CD4-positive, alpha-beta T cell (primary cell): ENCODE results near the gene ZSCAN1. TPM values are rescaled to one million over a fixed set of nuclear protein-coding genes. Genes with fewer than 3 reads are reported as not detected.

ENCODE experiments used
- ATAC-seq: fragments of 200-7000 bp; cut with Tn5 transposase; one replicate; pipeline ENCODE4 v1.10.0; 2022; ENCODE audit warnings: mild to moderate bottlenecking; ENCODE audit not compliant: poor library complexity
- CTCF ChIA-PET: fragments of 350-600 bp; sonication (Branson Sonifier 250); formaldehyde crosslinking; loops from one replicate; lab custom pipeline; 2021; ENCODE audit warnings: antibody characterized with exemption, inconsistent platforms; lab: Charles Lee
- POLR2A ChIA-PET: fragments of 350-600 bp; sonication (Branson Sonifier 250); formaldehyde crosslinking; loops from one replicate; lab custom pipeline; 2021; ENCODE audit warnings: antibody characterized with exemption, inconsistent platforms; lab: Charles Lee
- DNase-seq, 14 experiments: peaks; one replicate each; pipeline ENCODE4 v3.0.0-alpha.2; 2013 to 2020; ENCODE audit warnings: mixed read lengths in 2 of 14
- H3K27ac ChIP-seq, 2 donors: one replicate each; pipeline versions ENCODE4 v1.5.1 to v1.7.0; 2013; ENCODE audit warnings: low read length in 2 of 2, low read depth in 1 of 2, mild to moderate bottlenecking in 1 of 2
- H3K27me3 ChIP-seq, 2 experiments: 1 replicate in 1 of 2; 2 replicates in 1 of 2; pipeline versions ENCODE4 v1.6.1 to v1.7.0; 2013; ENCODE audit warnings: low read length in 2 of 2, control low read depth in 1 of 2, mild to moderate bottlenecking in 1 of 2, moderate library complexity in 1 of 2; ENCODE audit not compliant: insufficient read depth in 2 of 2, control insufficient read depth in 1 of 2
- H3K36me3 ChIP-seq: one replicate; pipeline ENCODE4 v1.6.1; 2013; ENCODE audit warnings: low read length, control low read depth; ENCODE audit not compliant: insufficient read depth
- H3K4me1 ChIP-seq: one replicate; pipeline ENCODE4 v1.6.1; 2013; ENCODE audit warnings: low read length, control low read depth; ENCODE audit not compliant: insufficient read depth
- H3K4me3 ChIP-seq: one replicate; pipeline ENCODE4 v1.5.1; 2013; ENCODE audit warnings: mild to moderate bottlenecking, low read length, moderate library complexity
- H3K9me3 ChIP-seq, 2 experiments: 1 replicate in 1 of 2; 2 replicates in 1 of 2; pipeline versions ENCODE4 v1.6.1 to v1.7.0; 2013; ENCODE audit warnings: low read length in 2 of 2, mild to moderate bottlenecking in 2 of 2, control low read depth in 1 of 2, moderate library complexity in 1 of 2; ENCODE audit not compliant: control insufficient read depth in 1 of 2, insufficient read depth in 1 of 2
- H3K27ac Mint-ChIP-seq: one replicate; pipeline ENCODE4 v1.8.0; 2020; ENCODE audit warnings: mixed read lengths
- H3K27me3 Mint-ChIP-seq: one replicate; pipeline ENCODE4 v1.8.0; 2021; ENCODE audit warnings: mixed read lengths
- H3K36me3 Mint-ChIP-seq: one replicate; pipeline ENCODE4 v1.8.0; 2021; ENCODE audit warnings: low read depth, mixed read lengths
- H3K4me1 Mint-ChIP-seq: one replicate; pipeline ENCODE4 v1.8.0; 2021; ENCODE audit warnings: low read depth, mixed read lengths
- H3K4me3 Mint-ChIP-seq: one replicate; pipeline ENCODE4 v1.8.0; 2020; ENCODE audit warnings: mild to moderate bottlenecking, mixed read lengths
- H3K9me3 Mint-ChIP-seq: one replicate; pipeline ENCODE4 v1.8.0; 2020; ENCODE audit warnings: mixed read lengths
- CTCF ChIP-seq: fragments of 200-600 bp; IDR thresholded peaks from one replicate; pipeline ENCODE4 v1.8.0; 2022; ENCODE audit warnings: antibody characterized with exemption, mild to moderate bottlenecking
- intact Hi-C, 2 experiments: fragments of 100-400 bp; cut with DNase I in 1 of 2; cut with micrococcal nuclease in 1 of 2; formaldehyde crosslinking; loops; one replicate each; pipeline versions ENCODE4 v1.15.1 to v1.9.0; 2023 to 2025; cut with DNase I, micrococcal nuclease
- total RNA-seq, 174 experiments: library from RNA in 2 of 174; stranded (reverse) in 2 of 174; gene quantifications; one replicate each; pipeline ENCODE4 v1.2.3 and lab custom pipeline; 2021 to 2026

The ZSCAN1 gene
- total RNA-seq, 2 experiments from 2014 or later = not detected

GRCh38 chr19:58040751-58041525, 7.1 kb downstream of the ZSCAN1 start:
- Histone ChIP-seq H3K4me1 (no peaks in the 10 kb centered on the region), H3K27ac (no peak overlapping the region), H3K9me3 (peaks cover 61 to 96% of the 10 kb centered on the region in 2 experiments), H3K27me3 (peaks cover 0 to 4% of the 10 kb centered on the region in 2 experiments), H3K4me3 (no peak overlapping the region), H3K36me3 (no peaks in the 10 kb centered on the region)
- CTCF ChIA-PET = no interaction called here
- H3K27ac Mint-ChIP-seq = no peak overlapping the region
- POLR2A ChIA-PET = no interaction called here
- intact Hi-C loops = no loop called here
- no peak overlapping the region for H3K4me3 Mint-ChIP-seq
- H3K4me1 Mint-ChIP-seq = no peaks in the 10 kb centered on the region
- peaks cover 15% of the 10 kb centered on the region for H3K9me3 Mint-ChIP-seq
- no peak for ATAC-seq
- DNase-seq = no peak
- TF ChIP-seq CTCF = no peak
- H3K36me3 Mint-ChIP-seq = peaks cover 33% of the 10 kb centered on the region
- H3K27me3 Mint-ChIP-seq = peaks cover 19% of the 10 kb centered on the region

DNA sequence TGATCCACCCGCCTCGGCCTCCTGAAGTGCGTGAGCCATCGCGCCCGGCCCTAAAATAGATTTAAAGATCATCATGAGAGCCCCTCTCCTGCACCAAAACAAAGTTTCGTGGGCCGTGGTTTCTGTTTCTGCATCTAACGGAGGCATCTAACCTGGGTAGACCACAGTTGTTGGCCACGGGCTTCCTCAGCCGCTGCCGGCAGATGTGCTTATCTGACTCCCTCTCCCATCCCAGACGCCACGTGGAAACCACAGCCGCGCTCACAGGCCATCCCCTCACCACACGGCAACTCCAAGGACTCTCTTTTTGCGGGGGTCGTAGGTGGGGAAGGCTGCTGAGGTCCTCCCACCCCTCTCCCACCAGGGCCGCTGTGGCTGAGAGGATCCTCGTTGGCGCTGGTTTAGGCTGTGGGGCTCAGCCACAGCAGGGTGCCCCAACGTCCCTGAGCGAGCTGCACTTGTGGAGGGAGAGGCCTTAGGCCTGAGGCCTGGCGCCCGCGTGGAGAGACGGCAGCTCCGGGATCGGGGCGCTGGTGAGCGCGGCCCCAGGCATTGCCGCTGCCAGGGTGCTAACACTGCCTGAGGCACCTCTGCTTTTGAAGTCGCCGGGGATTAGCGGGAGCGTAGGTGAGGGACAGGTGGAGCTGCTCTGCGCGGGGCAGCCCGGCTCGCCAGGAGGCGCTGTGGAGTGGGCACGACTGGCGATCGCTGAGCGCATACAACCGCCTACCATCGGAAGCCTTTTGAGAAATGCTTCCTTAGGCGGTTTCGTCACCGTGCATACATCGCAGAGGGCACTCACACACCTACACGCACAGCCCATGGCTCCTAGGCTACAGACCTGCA, 8.9 kb downstream of the ZSCAN1 start:
- no peak overlapping the region for H3K4me3 Mint-ChIP-seq
- peaks cover 32% of the 10 kb centered on the region for H3K36me3 Mint-ChIP-seq
- peaks cover 16% of the 10 kb centered on the region for H3K9me3 Mint-ChIP-seq
- ChIA-PET CTCF (no interaction called here), POLR2A (no interaction called here)
- intact Hi-C loops = no loop called here
- TF ChIP-seq CTCF = no peak
- H3K27me3 Mint-ChIP-seq = peaks cover 7% of the 10 kb centered on the region
- H3K27me3 ChIP-seq = no peaks in the 10 kb centered on the region
- no peak overlapping the region for H3K27ac Mint-ChIP-seq
- no peak overlapping the region for H3K27ac ChIP-seq
- ATAC-seq = no peak
- no peaks in the 10 kb centered on the region for H3K4me1 ChIP-seq
- DNase-seq = no peak
- H3K36me3 ChIP-seq = no peaks in the 10 kb centered on the region
- peaks cover 72 to 100% of the 10 kb centered on the region in 2 experiments for H3K9me3 ChIP-seq
- no peak overlapping the region for H3K4me3 ChIP-seq
- no peaks in the 10 kb centered on the region for H3K4me1 Mint-ChIP-seq

GRCh38 chr19:58044391-58044790, 10.6 kb downstream of the ZSCAN1 start:
- no peak for ATAC-seq
- ChIA-PET CTCF (no interaction called here), POLR2A (no interaction called here)
- H3K4me1 Mint-ChIP-seq = no peaks in the 10 kb centered on the region
- no peak overlapping the region for H3K27ac Mint-ChIP-seq
- H3K36me3 Mint-ChIP-seq = peaks cover 31% of the 10 kb centered on the region
- H3K4me3 Mint-ChIP-seq = no peak overlapping the region
- intact Hi-C loops = no loop called here
- no peaks in the 10 kb centered on the region for H3K27me3 Mint-ChIP-seq
- DNase-seq = no peak
- Histone ChIP-seq H3K27me3 (no peaks in the 10 kb centered on the region), H3K36me3 (no peaks in the 10 kb centered on the region), H3K4me3 (no peak overlapping the region), H3K4me1 (no peaks in the 10 kb centered on the region), H3K9me3 (peaks cover 62 to 95% of the 10 kb centered on the region in 2 experiments), H3K27ac (no peak overlapping the region)
- TF ChIP-seq CTCF = no peak
- peaks cover 21% of the 10 kb centered on the region for H3K9me3 Mint-ChIP-seq
